ENCODE results near the gene HOXB3.

Gene HOXB3

GRCh38 chr17:48542114-48542656 lies 47.9 kb downstream of the HOXB3 start (continued):
- TF ChIP-seq ZBTB17 (tag by site-specific recombination; IDR thresholded peaks at IDR 0.05) (no peak), ZNF335 (tag by site-specific recombination; conservative IDR thresholded peaks at IDR 0.05) (peak; percentile 78), BCL6B (tag by site-specific recombination; IDR thresholded peaks at IDR 0.05) (no peak), ZNF391 (tag by site-specific recombination; IDR thresholded peaks at IDR 0.05; ENCODE audit: borderline replicate concordance, low read depth) (peak; percentile 70; the same call in 1 of the 2 replicates), ZNF596 (tag by site-specific recombination; IDR thresholded peaks at IDR 0.05) (no peak)

DNA sequence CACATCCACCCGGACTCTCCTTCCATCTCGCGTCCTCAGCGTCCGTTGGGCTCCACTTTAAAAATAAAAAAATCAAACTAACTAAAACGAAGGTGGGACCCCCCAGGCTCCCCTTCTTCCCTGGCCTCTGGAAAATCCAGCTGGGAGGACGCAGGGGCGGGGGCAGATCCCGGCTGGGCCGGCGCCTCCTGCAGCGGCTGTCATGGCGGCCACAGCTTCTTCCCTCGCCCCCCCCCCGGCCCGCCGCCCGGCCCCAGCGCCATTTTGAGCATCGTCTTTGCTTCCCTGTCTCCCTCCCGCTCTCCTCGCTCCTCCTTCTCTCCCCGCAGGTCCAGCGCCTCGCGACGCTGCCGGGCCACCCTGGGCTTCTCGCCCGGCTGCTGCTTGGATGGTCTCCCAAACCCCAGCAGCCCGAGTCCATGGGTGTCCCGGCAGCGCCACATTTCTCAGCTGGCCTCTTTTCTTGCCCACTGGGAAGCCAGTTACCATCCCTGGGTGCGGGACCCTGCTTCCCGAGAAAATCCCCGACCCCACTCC lies 48.4 kb downstream of the HOXB3 start:
- H3K4me3 ChIP-seq (ENCODE audit: low read depth, low read length): peak overlapping the region; percentile 79
- ChIA-PET POLR2A (interaction anchor here (0.6 to 2.8 kb wide), 24 partner anchors 9 to 1175 kb away, joined by 3 to 25 read pairs (median 3); no protein-coding TSS in a partner anchor), CTCF (interaction anchor here (0.6 to 2.8 kb wide), 10 partner anchors 18 to 327 kb away, joined by 3 to 22 read pairs (median 3); no protein-coding TSS in a partner anchor)
- peaks cover 26% of the 10 kb centered on the region for H3K4me1 ChIP-seq (ENCODE audit: control insufficient read depth, insufficient read depth, low read length)
- peak overlapping the region; percentile 100 for H3K27ac ChIP-seq (ENCODE audit: extremely low read depth, low read depth, low read length)
- peaks cover 5 to 11% of the 10 kb centered on the region in 2 experiments; a peak in 2 of 3 replicates for H3K36me3 ChIP-seq (ENCODE audit: control insufficient read depth in 2 of 2, insufficient read depth in 1 of 2, low read length in 2 of 2)
- no peaks in the 10 kb centered on the region for H3K9me3 ChIP-seq (ENCODE audit: control insufficient read depth, insufficient read depth, low read depth, low read length)
- TF ChIP-seq, protein P1, sequence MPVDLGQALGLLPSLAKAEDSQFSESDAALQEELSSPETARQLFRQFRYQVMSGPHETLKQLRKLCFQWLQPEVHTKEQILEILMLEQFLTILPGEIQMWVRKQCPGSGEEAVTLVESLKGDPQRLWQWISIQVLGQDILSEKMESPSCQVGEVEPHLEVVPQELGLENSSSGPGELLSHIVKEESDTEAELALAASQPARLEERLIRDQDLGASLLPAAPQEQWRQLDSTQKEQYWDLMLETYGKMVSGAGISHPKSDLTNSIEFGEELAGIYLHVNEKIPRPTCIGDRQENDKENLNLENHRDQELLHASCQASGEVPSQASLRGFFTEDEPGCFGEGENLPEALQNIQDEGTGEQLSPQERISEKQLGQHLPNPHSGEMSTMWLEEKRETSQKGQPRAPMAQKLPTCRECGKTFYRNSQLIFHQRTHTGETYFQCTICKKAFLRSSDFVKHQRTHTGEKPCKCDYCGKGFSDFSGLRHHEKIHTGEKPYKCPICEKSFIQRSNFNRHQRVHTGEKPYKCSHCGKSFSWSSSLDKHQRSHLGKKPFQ (tag by site-specific recombination; IDR thresholded peaks at IDR 0.05): no peak
- TF ChIP-seq GLI2 (tag by site-specific recombination; IDR thresholded peaks at IDR 0.05; ENCODE audit: borderline replicate concordance, low read depth) (no peak), ELK4 (IDR thresholded peaks at IDR 0.05; ENCODE audit: borderline replicate concordance, low read depth, low read length) (no peak), SP2 (tag by site-specific recombination; IDR thresholded peaks at IDR 0.05) (no peak), ZNF792 (tag by site-specific recombination; IDR thresholded peaks at IDR 0.05) (no peak), ZXDB (tag by site-specific recombination; IDR thresholded peaks at IDR 0.05) (peak; percentile 85), ZFP3 (tag by site-specific recombination; IDR thresholded peaks at IDR 0.05; ENCODE audit: low read depth) (no peak), ZFHX2 (tag by site-specific recombination; conservative IDR thresholded peaks at IDR 0.05) (no peak), ZBTB17 (tag by site-specific recombination; IDR thresholded peaks at IDR 0.05) (peak; percentile 56; the same call in 1 of the 2 replicates), ZNF560 (tag by site-specific recombination; IDR thresholded peaks at IDR 0.05; ENCODE audit: borderline replicate concordance) (no peak), ZNF223 (tag by site-specific recombination; IDR thresholded peaks at IDR 0.05) (0 out of 2 replicates have a peak, but pooled peaks have one; percentile 10), ZNF704 (tag by site-specific recombination; IDR thresholded peaks at IDR 0.05) (no peak)
- TF ChIP-seq, protein P2, sequence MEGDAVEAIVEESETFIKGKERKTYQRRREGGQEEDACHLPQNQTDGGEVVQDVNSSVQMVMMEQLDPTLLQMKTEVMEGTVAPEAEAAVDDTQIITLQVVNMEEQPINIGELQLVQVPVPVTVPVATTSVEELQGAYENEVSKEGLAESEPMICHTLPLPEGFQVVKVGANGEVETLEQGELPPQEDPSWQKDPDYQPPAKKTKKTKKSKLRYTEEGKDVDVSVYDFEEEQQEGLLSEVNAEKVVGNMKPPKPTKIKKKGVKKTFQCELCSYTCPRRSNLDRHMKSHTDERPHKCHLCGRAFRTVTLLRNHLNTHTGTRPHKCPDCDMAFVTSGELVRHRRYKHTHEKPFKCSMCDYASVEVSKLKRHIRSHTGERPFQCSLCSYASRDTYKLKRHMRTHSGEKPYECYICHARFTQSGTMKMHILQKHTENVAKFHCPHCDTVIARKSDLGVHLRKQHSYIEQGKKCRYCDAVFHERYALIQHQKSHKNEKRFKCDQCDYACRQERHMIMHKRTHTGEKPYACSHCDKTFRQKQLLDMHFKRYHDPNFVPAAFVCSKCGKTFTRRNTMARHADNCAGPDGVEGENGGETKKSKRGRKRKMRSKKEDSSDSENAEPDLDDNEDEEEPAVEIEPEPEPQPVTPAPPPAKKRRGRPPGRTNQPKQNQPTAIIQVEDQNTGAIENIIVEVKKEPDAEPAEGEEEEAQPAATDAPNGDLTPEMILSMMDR (tag by site-specific recombination; IDR thresholded peaks at IDR 0.05): peak; percentile 23; the same call in 1 of the 2 replicates
- TF ChIP-seq, protein P3, sequence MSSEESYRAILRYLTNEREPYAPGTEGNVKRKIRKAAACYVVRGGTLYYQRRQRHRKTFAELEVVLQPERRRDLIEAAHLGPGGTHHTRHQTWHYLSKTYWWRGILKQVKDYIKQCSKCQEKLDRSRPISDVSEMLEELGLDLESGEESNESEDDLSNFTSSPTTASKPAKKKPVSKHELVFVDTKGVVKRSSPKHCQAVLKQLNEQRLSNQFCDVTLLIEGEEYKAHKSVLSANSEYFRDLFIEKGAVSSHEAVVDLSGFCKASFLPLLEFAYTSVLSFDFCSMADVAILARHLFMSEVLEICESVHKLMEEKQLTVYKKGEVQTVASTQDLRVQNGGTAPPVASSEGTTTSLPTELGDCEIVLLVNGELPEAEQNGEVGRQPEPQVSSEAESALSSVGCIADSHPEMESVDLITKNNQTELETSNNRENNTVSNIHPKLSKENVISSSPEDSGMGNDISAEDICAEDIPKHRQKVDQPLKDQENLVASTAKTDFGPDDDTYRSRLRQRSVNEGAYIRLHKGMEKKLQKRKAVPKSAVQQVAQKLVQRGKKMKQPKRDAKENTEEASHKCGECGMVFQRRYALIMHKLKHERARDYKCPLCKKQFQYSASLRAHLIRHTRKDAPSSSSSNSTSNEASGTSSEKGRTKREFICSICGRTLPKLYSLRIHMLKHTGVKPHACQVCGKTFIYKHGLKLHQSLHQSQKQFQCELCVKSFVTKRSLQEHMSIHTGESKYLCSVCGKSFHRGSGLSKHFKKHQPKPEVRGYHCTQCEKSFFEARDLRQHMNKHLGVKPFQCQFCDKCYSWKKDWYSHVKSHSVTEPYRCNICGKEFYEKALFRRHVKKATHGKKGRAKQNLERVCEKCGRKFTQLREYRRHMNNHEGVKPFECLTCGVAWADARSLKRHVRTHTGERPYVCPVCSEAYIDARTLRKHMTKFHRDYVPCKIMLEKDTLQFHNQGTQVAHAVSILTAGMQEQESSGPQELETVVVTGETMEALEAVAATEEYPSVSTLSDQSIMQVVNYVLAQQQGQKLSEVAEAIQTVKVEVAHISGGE (tag by site-specific recombination; conservative IDR thresholded peaks at IDR 0.05; ENCODE audit: low read depth): peak; percentile 20; the same call in 1 of the 2 replicates
- TF ChIP-seq, protein P4, sequence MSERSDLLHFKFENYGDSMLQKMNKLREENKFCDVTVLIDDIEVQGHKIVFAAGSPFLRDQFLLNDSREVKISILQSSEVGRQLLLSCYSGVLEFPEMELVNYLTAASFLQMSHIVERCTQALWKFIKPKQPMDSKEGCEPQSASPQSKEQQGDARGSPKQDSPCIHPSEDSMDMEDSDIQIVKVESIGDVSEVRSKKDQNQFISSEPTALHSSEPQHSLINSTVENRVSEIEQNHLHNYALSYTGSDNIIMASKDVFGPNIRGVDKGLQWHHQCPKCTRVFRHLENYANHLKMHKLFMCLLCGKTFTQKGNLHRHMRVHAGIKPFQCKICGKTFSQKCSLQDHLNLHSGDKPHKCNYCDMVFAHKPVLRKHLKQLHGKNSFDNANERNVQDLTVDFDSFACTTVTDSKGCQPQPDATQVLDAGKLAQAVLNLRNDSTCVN (tag by site-specific recombination; optimal IDR thresholded peaks at IDR 0.05): peak; percentile 35
- TF ChIP-seq, protein P5, sequence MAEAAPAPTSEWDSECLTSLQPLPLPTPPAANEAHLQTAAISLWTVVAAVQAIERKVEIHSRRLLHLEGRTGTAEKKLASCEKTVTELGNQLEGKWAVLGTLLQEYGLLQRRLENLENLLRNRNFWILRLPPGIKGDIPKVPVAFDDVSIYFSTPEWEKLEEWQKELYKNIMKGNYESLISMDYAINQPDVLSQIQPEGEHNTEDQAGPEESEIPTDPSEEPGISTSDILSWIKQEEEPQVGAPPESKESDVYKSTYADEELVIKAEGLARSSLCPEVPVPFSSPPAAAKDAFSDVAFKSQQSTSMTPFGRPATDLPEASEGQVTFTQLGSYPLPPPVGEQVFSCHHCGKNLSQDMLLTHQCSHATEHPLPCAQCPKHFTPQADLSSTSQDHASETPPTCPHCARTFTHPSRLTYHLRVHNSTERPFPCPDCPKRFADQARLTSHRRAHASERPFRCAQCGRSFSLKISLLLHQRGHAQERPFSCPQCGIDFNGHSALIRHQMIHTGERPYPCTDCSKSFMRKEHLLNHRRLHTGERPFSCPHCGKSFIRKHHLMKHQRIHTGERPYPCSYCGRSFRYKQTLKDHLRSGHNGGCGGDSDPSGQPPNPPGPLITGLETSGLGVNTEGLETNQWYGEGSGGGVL (tag by site-specific recombination; IDR thresholded peaks at IDR 0.05): 0 out of 2 replicates have a peak, but pooled peaks have one; percentile 15

All from HEK293 (cell line).